ENCODE measurements around the gene KANSL3. TPM values are rescaled to one million over a fixed set of nuclear protein-coding genes. Genes with fewer than 3 reads are reported as not detected.

Gene KANSL3
- total and polyA plus RNA-seq, 9 of the 15 experiments (the other 6 are each of a cell fraction or from before 2014, with no cell fraction given) = 11.3 to 43.7 (median 27.9) TPM

- no peak for TF ChIP-seq IRF1 (CRISPR knock-in tag; IDR thresholded peaks at IDR 0.05; ENCODE audit: borderline replicate concordance)
- no peak for TF ChIP-seq CHD2 (IDR thresholded peaks at IDR 0.05; ENCODE audit: low read depth, low read length)
- no peak for TF ChIP-seq RFX5 (IDR thresholded peaks at IDR 0.05; ENCODE audit: low read depth, low read length)
- TF ChIP-seq SMARCE1 (IDR thresholded peaks at IDR 0.05) = no peak
Observed at GRCh38 chr2:96577501-96577900, 60.6 kb downstream of the KANSL3 start (continued).

GRCh38 chr2:96575785-96576456, 62.2 kb downstream of the KANSL3 start:
- no peaks in the 10 kb centered on the region for H3K4me1 ChIP-seq (replicated peaks in 1 of 2; ENCODE audit: control insufficient read depth in 2 of 2, insufficient read depth in 2 of 2, low read length in 2 of 2)
- CTCF ChIA-PET (ENCODE audit: low intra/inter-chr PET ratio) = no interaction called here
- H3K27me3 ChIP-seq (ENCODE audit: control insufficient read depth in 2 of 2, insufficient read depth in 2 of 2, low read length in 2 of 2) = no peaks in the 10 kb centered on the region
- H3K9ac ChIP-seq (ENCODE audit: insufficient read depth in 1 of 2, low read depth in 2 of 2, low read length in 2 of 2) = no peak overlapping the region
- DNase-seq (ENCODE audit: extremely low read depth in 1 of 4, low spot score in 3 of 4) = no peak
- in situ Hi-C loops (cut with MboI) = no loop called here
- intact Hi-C loops (cut with micrococcal nuclease) = no loop called here
- H3K79me2 ChIP-seq (ENCODE audit: control insufficient read depth, insufficient read depth, low read length) = no peaks in the 10 kb centered on the region
- POLR2A ChIA-PET = interaction anchor here (0.6 kb wide), 1 partner anchor 10 kb away, joined by 3 read pairs; no protein-coding TSS in a partner anchor
- FAIRE-seq = no peak
- no peak overlapping the region for H3K4me3 ChIP-seq
- ATAC-seq = no peak
- no peaks in the 10 kb centered on the region for H3K36me3 ChIP-seq (ENCODE audit: control insufficient read depth, insufficient read depth, low read length)
- H2AFZ ChIP-seq (ENCODE audit: low read depth, low read length) = no peak overlapping the region
- H3K9me3 ChIP-seq (replicated peaks; ENCODE audit: control insufficient read depth, insufficient read depth, low read depth, low read length) = no peaks in the 10 kb centered on the region
- no TSS peak for BruUV-seq (replicated peaks)
- H4K20me1 ChIP-seq (replicated peaks; ENCODE audit: control insufficient read depth, insufficient read depth, low read length) = no peaks in the 10 kb centered on the region
- WGBS (ENCODE audit: insufficient coverage, low coverage, missing lambda C conversion rate) = 0% methylated on average over 1 of the region's 1 CpG
- H3K9me1 ChIP-seq (ENCODE audit: control insufficient read depth, insufficient read depth, low read length) = no peaks in the 10 kb centered on the region
- H3K27ac ChIP-seq (ENCODE audit: extremely low read depth, low read depth, low read length) = no peak overlapping the region
- H3K4me2 ChIP-seq (ENCODE audit: insufficient read depth, low read length) = no peak overlapping the region
- TF ChIP-seq TSHZ1 (CRISPR knock-in tag; IDR thresholded peaks at IDR 0.05) (no peak), KDM5B (IDR thresholded peaks at IDR 0.05; ENCODE audit: insufficient replicate concordance, low read depth, low read length) (no peak), ZNF431 (CRISPR knock-in tag; IDR thresholded peaks at IDR 0.05) (no peak), C11orf30 (IDR thresholded peaks at IDR 0.05; ENCODE audit: low read depth) (peak; percentile 52; the same call in 1 of the 2 replicates), TCFL5 (CRISPR knock-in tag; conservative IDR thresholded peaks at IDR 0.05) (no peak), ELF4 (CRISPR knock-in tag; IDR thresholded peaks at IDR 0.05) (no peak), TEAD2 (tag; IDR thresholded peaks at IDR 0.05) (no peak), SAFB (IDR thresholded peaks at IDR 0.05; ENCODE audit: borderline replicate concordance, low read depth, low read length) (no peak), RBM15 (IDR thresholded peaks at IDR 0.05; ENCODE audit: insufficient read depth, low read length) (no peak), ZNF316 (IDR thresholded peaks at IDR 0.05) (peak; percentile 53; the same call in 1 of the 2 replicates), ZC3H4 (CRISPR knock-in tag; IDR thresholded peaks at IDR 0.05; ENCODE audit: borderline replicate concordance) (no peak)
- TF ChIP-seq, protein P1, sequence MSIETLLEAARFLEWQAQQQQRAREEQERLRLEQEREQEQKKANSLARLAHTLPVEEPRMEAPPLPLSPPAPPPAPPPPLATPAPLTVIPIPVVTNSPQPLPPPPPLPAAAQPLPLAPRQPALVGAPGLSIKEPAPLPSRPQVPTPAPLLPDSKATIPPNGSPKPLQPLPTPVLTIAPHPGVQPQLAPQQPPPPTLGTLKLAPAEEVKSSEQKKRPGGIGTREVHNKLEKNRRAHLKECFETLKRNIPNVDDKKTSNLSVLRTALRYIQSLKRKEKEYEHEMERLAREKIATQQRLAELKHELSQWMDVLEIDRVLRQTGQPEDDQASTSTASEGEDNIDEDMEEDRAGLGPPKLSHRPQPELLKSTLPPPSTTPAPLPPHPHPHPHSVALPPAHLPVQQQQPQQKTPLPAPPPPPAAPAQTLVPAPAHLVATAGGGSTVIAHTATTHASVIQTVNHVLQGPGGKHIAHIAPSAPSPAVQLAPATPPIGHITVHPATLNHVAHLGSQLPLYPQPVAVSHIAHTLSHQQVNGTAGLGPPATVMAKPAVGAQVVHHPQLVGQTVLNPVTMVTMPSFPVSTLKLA (conservative IDR thresholded peaks at IDR 0.05) = no peak

All from K562 (cell line).